HG02642 (cell line): Measurements from ENCODE around the gene L1CAM.

ENCODE experiments used
- ATAC-seq: cut with Tn5 transposase; IDR thresholded peaks from one replicate; pipeline ENCODE4 v1.9.1; 2021; ENCODE audit warnings: mild to moderate bottlenecking; ENCODE audit not compliant: unreplicated experiment, poor library complexity

L1CAM gene

GRCh38 chrX:153925739-153926551 lies 40.0 kb upstream of the L1CAM start, which contains the start of gene ARHGAP4:
Gene ARHGAP4 (minus strand): TSS chrX:153926264. CDS start chrX:153926202, 62 bp downstream.
- peak; percentile 22 for ATAC-seq

GRCh38 chrX:153925387-153925738 lies 39.4 kb upstream of the L1CAM start:
- no peak for ATAC-seq

- ATAC-seq = no peak
Measured at GRCh38 chrX:153924149-153924861, 38.3 kb upstream of the L1CAM start.

GRCh38 chrX:153922932-153923857 lies 37.2 kb upstream of the L1CAM start:
- no peak for ATAC-seq

- ATAC-seq = no peak
Measured at GRCh38 chrX:153921511-153922446, 35.8 kb upstream of the L1CAM start.

GRCh38 chrX:153921070-153921469 lies 35.1 kb upstream of the L1CAM start:
- ATAC-seq = no peak

GRCh38 chrX:153920546-153920945 lies 34.6 kb upstream of the L1CAM start:
- ATAC-seq = no peak

- no peak for ATAC-seq
Measured at GRCh38 chrX:153919281-153919680, 33.3 kb upstream of the L1CAM start.

- no peak for ATAC-seq
Measured at GRCh38 chrX:153917869-153918268, 31.9 kb upstream of the L1CAM start.

GRCh38 chrX:153913701-153914100 lies 27.7 kb upstream of the L1CAM start:
- ATAC-seq = no peak

GRCh38 chrX:153913211-153913610 lies 27.2 kb upstream of the L1CAM start:
- ATAC-seq = no peak

- no peak for ATAC-seq
Measured at GRCh38 chrX:153911798-153912197, 25.8 kb upstream of the L1CAM start.

- ATAC-seq = no peak
Measured at GRCh38 chrX:153910446-153910845, 24.5 kb upstream of the L1CAM start.

GRCh38 chrX:153909980-153910360 lies 24.0 kb upstream of the L1CAM start:
- ATAC-seq = no peak

- no peak for ATAC-seq
Measured at GRCh38 chrX:153909024-153909979, 23.3 kb upstream of the L1CAM start.

- ATAC-seq = no peak
Measured at GRCh38 chrX:153908219-153908860, 22.4 kb upstream of the L1CAM start.

- no peak for ATAC-seq
Measured at GRCh38 chrX:153907456-153907855, 21.5 kb upstream of the L1CAM start.
